Measurements from ENCODE around the gene CBY2.
"Not testable (repeated sequence)": the region's sequence is repeated elsewhere in the genome, so short reads cannot be mapped to it uniquely, and the experiment has no call there.

Gene CBY2, protein sequence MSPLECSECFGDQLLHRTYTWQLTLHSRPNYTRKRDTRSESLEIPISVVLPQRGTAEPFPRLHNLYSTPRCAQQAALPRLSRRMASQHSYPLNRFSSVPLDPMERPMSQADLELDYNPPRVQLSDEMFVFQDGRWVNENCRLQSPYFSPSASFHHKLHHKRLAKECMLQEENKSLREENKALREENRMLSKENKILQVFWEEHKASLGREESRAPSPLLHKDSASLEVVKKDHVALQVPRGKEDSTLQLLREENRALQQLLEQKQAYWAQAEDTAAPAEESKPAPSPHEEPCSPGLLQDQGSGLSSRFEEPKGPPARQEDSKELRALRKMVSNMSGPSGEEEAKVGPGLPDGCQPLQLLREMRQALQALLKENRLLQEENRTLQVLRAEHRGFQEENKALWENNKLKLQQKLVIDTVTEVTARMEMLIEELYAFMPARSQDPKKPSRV

GRCh38 chr13:45702088-45702487, at the start of gene CBY2:
Gene CBY2 (plus strand): TSS chr13:45702320. CDS start chr13:45702391, 71 bp downstream.
- in situ Hi-C loops (cut with MboI; ENCODE audit: low sequenced_read_pairs) = no loop called here

GRCh38 chr13:45654633-45655349, 47.3 kb upstream of the CBY2 start:
- in situ Hi-C loops (cut with MboI; ENCODE audit: low sequenced_read_pairs) = no loop called here

DNA sequence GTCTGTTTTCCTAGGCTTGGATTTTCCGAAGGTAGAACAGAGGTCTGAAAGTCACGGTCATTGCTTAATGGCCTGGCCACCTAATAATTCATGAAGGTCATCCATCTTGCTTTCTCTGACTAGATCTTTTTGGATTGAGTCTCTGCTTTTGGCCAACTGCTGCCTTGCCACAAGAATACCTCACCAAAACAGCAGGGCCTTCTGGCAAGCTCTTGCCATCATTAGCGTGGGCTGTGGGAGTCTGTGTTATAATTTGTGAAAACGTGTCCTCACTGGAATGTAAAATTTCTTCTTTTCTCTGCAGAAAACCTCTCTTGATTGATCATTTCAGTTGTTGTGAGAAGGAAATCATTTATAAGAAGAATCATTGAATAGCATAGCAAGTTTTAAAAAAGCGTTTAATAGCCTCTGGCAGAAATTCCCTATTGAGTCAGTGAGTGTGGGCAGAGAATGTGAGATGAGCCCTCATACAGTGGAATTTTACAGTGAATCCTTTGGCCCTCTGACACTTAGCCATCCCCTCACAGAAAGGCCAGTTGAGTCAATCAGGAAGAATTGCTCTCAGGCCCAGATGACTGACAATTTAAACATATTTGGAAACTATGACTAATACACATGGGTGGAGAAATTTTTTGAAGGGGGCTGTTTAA, 43.4 kb upstream of the CBY2 start:
- in situ Hi-C loops (cut with MboI; ENCODE audit: low sequenced_read_pairs) = no loop called here

DNA sequence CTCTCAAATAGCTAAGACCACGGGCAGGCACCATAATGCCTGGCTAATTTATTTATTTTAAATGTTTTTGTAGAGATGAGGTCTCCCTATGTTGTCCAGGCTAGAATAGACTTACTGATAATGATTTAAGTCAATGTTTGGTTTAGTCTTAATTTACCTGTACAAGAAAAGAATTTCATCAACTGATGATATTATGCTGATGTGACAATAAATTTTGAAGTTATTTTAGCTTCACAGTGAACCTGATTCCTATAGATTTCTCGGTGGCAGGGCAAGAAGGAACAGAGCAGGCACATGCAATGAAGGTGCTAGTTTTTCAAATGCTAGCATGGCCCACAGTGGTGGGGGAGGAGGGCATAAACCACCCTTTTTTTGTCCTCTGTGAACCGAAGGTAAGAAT, 42.6 kb upstream of the CBY2 start:
- in situ Hi-C loops (cut with MboI; ENCODE audit: low sequenced_read_pairs) = no loop called here

DNA sequence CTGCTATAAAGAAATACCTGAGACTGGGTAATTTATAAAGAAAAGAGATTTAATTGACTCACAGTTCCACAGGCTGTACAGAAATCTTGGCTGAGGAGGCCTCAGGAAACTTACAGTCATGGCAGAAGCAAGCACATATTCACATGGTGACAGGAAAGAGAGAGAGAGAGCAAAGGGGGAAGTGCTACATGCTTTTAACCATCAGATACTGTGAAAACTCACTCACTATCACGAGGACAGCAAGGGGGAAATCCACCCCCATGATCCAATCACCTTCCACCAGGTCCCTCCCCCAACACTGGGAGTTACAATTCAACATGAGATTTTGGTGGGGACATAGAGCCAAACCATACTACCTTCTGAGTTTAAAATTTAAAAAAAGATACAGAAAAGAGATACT, 41.7 kb upstream of the CBY2 start:
- in situ Hi-C loops (cut with MboI; ENCODE audit: low sequenced_read_pairs) = not testable (repeated sequence)

DNA sequence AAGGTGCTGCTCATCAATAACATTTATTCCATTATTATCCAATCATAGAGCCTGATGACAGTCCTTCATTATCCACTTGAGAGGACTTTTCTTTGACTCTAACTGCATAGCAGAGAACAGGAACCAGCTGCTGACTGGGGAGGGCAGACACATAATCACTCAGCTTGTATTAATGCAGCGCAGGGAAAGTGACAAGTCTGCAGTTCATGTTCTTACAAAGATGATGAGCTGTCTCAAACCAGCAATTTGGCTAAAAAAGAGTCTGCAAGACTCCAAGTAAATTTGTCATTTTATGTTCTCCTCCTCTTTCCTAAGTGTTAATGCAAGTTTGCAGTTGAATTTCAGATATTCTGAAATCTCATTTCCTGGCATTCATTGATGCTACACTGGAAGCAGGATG, 40.0 kb upstream of the CBY2 start:
- in situ Hi-C loops (cut with MboI; ENCODE audit: low sequenced_read_pairs) = no loop called here

DNA sequence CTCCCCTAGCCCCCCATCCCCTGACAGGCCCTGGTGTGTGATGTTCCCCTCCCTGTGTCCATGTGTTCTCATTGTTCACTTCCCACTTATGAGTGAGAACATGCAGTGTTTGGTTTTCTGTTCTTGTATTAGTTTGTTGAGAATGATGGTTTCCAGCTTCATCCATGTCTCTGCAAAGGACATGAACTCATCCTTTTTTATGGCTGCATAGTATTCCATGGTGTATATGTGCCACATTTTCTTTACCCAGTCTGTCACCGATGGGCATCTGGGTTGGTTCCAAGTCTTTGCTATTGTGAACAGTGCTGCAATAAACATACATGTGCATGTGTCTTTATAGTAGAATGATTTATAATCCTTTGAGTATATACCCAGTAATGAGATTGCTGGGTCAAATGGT, 39.2 kb upstream of the CBY2 start:
- in situ Hi-C loops (cut with MboI; ENCODE audit: low sequenced_read_pairs) = not testable (repeated sequence)

- in situ Hi-C loops (cut with MboI; ENCODE audit: low sequenced_read_pairs) = not testable (repeated sequence)
Observed at GRCh38 chr13:45669626-45670025, 32.5 kb upstream of the CBY2 start.

- in situ Hi-C loops (cut with MboI; ENCODE audit: low sequenced_read_pairs) = no loop called here
Observed at GRCh38 chr13:45670189-45670885, 31.8 kb upstream of the CBY2 start.

DNA sequence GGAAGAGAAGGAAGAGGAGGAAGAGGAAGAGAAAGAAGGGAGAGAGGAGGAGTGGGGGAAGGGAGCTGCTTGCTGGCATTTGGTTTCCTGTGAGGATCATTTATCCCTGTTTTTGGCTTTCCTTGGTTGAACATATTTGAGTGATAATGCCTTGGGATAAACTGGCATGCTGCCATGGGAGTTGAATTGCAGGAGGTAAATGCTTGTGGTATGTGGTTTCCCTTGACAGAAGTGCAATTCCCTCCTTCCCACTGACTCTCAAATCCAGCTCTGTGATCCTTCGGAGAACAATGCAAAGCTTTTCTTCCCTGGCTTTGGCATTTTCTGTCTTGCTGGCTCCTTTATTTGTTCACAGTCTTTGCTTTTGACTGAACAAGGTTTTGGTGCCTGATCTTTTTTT, 27.2 kb upstream of the CBY2 start:
- in situ Hi-C loops (cut with MboI; ENCODE audit: low sequenced_read_pairs) = no loop called here

GRCh38 chr13:45678282-45678681, 23.8 kb upstream of the CBY2 start:
- in situ Hi-C loops (cut with MboI; ENCODE audit: low sequenced_read_pairs) = no loop called here

DNA sequence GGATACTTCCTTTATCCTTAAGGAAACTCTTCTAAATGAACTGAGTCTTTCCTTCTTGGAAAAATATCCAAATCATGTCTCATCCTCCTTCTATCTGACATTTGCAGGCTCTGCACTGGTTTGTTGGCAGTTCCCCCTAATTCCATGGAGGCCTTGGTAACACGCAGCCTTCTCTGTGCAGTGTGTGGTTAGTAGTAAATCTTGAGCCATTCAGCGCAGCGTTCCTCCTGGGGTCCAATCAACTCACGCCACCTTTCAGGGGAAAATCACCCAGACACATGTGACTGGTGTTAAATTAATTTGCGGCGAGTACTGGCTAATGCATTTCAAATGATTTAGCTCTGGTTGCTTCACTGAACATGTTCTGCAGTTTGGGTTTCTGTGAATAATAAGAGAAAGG, 21.0 kb upstream of the CBY2 start:
- in situ Hi-C loops (cut with MboI; ENCODE audit: low sequenced_read_pairs) = no loop called here

- in situ Hi-C loops (cut with MboI; ENCODE audit: low sequenced_read_pairs) = no loop called here
Observed at GRCh38 chr13:45682494-45683008, 19.6 kb upstream of the CBY2 start.

GRCh38 chr13:45683701-45684100, 18.4 kb upstream of the CBY2 start:
- in situ Hi-C loops (cut with MboI; ENCODE audit: low sequenced_read_pairs) = no loop called here

DNA sequence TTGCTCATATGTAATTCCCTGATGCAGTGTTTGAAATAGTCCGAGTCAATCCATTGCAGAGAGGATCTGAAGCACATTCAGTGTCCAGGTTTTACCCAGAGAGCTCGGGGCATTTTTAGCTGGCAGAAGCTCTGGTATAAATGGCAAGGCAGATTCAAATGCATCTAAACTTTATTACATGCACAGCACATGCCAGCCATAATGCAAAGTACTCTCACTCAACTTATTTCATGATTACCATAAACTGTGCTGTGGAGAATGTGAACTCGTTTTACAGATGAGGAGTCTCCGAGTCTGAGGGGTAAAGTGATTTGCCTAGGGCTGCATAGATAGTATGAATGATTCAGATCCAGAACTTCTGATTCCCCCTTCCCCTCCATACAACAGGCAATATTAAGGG, 13.5 kb upstream of the CBY2 start:
- in situ Hi-C loops (cut with MboI; ENCODE audit: low sequenced_read_pairs) = no loop called here

DNA sequence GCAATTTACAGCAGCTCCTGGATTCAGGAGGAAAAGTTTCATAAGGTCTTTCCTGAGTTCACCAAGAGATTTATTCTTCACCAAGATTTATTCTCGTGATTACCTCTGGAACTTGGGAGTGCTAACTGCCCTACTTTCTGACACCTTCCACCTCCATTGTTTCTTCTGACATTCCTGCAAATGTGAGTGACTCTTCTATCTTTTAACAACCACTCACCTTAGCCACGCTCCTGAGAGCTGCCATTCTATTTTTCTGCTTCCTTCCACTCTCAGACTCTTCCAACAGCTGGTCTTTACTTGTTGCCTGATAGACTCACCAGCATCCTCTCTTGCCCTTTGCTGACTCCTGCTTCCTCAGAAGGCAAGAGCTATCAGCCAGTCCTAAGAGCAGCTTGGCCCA, 11.5 kb upstream of the CBY2 start:
- in situ Hi-C loops (cut with MboI; ENCODE audit: low sequenced_read_pairs) = no loop called here

DNA sequence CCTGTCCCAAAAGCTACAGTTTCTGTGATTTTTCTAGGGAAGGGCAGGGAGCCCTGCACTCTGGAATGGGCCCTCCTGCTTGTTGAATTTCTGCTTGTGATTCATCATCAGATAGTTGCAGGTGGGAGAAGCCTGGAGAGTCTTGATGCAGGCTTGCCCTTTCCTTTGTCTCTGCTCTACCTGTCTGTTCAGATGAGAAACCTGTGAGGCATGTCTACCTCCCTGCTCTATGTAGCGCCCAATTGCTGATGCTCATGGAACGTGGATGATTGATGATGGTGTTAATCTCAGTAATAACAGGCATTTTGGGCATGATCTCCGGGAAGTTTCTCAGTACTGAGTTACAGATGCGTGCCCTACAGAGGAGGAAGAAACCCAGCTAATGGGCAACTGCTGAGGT, 10.9 kb upstream of the CBY2 start:
- in situ Hi-C loops (cut with MboI; ENCODE audit: low sequenced_read_pairs) = no loop called here

- in situ Hi-C loops (cut with MboI; ENCODE audit: low sequenced_read_pairs) = no loop called here
Observed at GRCh38 chr13:45691667-45692066, 10.5 kb upstream of the CBY2 start.

- in situ Hi-C loops (cut with MboI; ENCODE audit: low sequenced_read_pairs) = no loop called here
Observed at GRCh38 chr13:45695198-45695730, 6.9 kb upstream of the CBY2 start.

DNA sequence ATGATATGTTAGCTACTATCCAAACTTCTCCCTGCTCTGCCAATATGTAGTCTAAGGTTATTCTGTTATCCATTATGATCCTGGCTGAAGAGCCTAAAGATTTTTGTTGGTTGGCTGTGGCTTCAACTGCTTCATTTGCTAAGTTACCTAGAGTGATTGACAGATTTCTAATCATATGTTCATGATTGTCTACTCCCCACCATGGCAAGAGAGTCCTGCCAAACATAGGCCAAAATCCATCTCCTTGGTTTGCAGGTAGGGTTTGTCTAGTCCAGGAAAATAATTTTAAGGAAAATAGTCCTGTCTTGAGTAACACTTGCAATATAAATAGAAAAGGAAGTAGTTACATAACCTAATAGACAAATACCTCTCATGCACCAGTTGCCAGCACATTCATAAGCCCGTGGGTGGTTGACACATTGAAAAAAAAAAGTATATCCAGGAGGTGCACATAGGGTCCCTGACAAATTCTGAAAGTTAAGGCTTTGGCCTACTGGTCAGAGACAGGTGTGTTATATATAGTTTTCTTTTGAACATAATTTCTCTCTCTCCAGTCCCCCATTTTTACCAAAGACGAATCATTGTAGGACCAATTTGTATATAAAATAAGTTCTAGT, 5.4 kb upstream of the CBY2 start:
- in situ Hi-C loops (cut with MboI; ENCODE audit: low sequenced_read_pairs) = no loop called here

Data from HL-60/S4 (cell line).